HG02938 (cell line): ENCODE results near the gene CFAP299.
"Not testable (repeated sequence)": the region's sequence is repeated elsewhere in the genome, so short reads cannot be mapped to it uniquely, and the experiment has no call there.

Source experiments
- ATAC-seq: cut with Tn5 transposase; IDR thresholded peaks from one replicate; pipeline ENCODE4 v1.9.1; 2021; ENCODE audit warnings: mild to moderate bottlenecking, moderate library complexity; ENCODE audit not compliant: unreplicated experiment

Gene CFAP299

GRCh38 chr4:80586716-80587115 is 251.2 kb downstream of the CFAP299 start:
- ATAC-seq: no peak

- ATAC-seq: no peak
Observed at GRCh38 chr4:80587871-80588385, 252.4 kb downstream of the CFAP299 start.

DNA sequence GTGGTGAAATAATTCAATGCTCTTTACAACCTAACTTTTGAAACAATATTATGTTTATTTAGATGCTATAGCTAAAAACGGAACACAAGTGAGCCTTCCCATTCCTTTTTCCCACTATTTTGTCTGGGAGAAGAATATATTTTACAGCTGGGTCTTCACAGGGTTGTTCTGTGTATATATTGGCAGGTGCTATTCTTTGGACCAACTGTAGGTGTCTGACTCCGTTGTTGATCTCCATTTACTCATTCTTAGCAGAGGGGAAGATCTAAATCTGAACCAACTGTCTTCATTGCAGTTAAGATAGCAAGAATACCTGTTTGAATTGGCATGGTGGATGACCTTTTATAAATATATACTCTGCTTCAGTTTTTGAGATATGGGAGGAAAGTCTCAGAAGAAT is 257.4 kb downstream of the CFAP299 start:
- peak; percentile 81 for ATAC-seq

DNA sequence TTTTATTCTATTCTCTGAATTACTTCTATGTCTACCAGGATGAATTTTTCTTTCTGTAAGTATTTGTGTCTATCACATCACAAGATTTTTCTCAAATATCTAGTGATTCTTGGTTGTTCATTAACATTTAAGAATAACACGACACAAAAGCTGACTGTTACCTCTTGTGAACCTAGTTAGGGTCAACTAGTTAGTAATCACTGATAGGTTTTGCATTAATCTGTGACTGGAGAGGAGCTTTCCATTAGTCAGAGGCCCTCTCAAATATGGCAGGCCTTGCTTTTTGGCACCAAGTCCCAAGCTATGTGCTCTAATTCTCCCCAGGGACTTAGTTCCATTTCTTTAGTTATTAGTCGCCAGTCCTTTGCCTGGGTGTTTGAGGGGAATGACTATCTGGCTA is 259.2 kb downstream of the CFAP299 start:
- ATAC-seq: no peak

DNA sequence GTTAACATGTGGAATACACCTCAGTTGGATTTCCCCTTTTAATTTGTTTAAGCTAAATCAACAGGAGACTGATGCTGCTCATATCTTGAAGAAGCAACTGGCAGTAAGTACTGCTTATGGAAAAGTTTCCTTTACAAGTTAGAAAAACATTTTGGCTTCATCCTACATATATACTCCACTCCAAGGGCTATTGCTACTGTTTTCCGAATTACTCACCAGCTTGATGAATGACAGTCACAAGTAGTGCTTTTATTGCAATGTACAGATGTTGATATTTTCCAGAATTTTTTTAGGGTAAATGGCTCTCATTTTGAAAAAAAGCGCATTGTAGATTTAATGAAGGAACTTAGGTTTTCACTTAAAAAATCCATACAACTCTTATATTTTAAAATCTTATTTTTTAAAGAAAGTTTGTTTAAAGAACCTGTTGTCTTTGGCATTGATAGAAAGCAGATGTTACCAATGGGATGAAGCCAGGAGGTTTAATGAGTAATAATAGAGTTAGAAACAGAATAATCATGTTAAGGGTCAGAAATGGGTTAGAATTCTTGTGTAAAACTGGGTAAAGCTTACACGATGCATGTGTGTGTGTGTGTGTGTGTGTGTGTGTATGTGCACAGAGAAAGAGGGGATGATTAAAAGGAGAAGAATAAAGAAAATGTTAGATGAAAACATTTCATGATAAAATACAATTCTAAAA is 272.9 kb downstream of the CFAP299 start:
- ATAC-seq: no peak

DNA sequence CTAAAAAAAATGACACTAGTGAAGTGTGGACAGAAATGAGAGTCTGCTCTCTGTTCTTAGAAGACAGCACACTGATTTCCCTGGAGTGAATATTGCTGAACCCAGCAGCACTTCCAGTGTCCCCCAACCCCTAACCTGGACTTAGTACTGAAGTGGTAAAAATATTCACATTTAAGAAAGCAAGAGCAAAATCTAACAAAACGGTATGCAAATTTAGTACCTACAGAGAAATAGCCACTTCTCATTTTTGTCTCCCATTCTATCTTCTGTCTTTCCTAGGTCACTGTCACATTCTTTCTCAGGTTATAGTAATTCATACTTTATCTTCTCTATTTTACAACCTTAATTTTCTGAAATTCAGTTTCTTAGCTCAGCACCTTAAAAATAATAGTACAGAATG is 274.7 kb downstream of the CFAP299 start:
- no peak for ATAC-seq

- peak; percentile 85 for ATAC-seq
Observed at GRCh38 chr4:80610845-80611677, 275.5 kb downstream of the CFAP299 start.

DNA sequence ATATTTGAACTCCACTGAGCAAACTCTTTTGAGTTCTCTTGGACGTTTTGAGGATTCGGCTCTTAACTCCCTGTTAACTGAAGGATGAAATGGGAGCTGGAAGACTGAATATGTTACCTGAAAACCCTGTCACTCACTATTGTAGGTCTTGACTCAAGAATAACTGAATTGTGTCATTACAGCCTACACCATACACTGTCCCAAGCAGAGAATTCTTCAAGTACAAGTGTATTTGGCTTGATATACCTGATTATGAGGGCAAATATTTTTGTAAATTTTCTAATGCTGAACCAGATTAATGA is 276.1 kb downstream of the CFAP299 start:
- peak; percentile 17 for ATAC-seq

GRCh38 chr4:80613470-80613869 is 277.9 kb downstream of the CFAP299 start:
- no peak for ATAC-seq

- no peak for ATAC-seq
Observed at GRCh38 chr4:80614319-80614718, 278.8 kb downstream of the CFAP299 start.

- no peak for ATAC-seq
Observed at GRCh38 chr4:80615099-80615498, 279.6 kb downstream of the CFAP299 start.

DNA sequence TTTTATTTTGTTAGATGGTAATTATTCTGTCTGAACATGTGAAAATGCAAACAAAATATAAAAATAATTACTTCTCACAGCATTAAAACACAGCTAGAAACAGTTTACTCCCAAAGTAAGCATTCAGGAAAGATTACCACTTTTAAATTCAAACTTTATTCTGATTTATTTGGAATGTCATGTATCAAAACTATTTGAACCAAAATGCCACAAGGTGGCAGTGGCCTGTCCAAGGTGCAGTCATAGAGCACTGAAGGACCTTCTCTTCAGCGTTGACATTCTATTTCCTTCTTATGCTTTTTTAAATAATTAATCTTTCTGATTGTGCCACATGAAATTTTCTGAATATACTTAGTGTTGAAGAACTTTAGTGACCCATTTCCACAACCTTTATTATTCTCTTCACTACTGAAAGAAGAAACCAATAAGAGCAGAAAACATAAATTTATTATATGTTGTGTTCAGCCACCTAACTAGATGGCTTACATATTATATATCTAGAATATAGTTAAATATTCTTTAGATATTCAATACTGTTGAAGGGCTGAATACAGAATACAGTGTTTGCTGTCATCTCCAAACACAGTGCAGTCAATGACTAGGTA is 283.6 kb downstream of the CFAP299 start:
- ATAC-seq: no peak

- no peak for ATAC-seq
Observed at GRCh38 chr4:80631861-80632260, 296.3 kb downstream of the CFAP299 start.

DNA sequence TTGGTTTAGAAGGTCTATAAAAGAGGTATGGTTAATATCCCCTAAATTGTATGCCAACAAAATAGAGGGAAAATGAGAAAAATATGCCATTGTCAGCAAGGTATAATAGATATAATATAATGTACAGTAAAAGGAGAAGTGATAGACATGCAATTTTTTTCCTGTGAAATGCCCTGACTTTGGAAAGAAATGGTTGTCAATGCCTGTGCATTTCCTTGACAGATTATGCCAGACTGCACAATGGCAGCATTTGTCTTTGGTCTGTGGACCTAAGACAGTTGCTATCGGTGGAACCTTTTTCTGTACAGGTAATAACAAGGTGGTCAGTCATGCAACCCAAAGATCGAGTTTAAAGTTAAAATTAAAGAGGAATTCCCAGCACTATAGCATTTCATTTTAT is 301.7 kb downstream of the CFAP299 start:
- no peak for ATAC-seq

DNA sequence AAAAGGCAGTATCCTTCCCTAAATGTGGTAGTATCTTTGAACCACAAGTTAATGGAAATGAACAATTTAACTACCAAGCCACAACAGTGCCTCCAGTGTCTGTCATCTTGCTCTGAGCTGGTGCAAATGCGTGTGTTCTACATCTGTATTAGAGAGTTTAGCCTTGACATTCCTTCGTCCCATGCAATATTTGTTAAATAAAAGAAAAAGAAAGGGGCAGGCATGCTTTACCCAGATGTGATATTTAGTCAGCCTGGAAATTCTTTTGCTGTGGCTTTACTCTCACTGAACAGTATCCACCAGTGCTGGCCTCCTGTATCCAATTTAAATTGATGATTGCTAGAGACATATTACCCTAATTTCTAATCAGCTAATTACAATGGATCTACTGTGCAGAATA is 310.5 kb downstream of the CFAP299 start:
- ATAC-seq: no peak

- no peak for ATAC-seq
Observed at GRCh38 chr4:80655662-80656061, 320.1 kb downstream of the CFAP299 start.

DNA sequence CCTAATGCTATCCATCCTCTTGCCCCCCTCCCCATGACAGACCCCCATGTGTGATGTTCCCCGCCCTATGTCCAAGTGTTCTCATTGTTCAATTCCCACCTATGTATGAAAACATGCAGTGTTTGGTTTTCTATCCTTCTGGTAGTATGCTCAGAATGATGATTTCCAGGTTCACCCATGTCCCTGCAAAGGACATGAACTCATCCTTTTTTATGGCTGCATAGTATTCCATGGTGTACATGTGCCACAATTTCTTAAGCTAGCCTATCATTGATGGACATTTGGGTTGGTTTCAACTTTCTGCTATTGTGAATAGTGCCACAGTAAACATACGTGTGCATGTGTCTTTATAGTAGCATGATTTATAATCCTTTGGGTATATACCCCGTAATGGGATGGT is 334.6 kb downstream of the CFAP299 start:
- not testable (repeated sequence) for ATAC-seq

DNA sequence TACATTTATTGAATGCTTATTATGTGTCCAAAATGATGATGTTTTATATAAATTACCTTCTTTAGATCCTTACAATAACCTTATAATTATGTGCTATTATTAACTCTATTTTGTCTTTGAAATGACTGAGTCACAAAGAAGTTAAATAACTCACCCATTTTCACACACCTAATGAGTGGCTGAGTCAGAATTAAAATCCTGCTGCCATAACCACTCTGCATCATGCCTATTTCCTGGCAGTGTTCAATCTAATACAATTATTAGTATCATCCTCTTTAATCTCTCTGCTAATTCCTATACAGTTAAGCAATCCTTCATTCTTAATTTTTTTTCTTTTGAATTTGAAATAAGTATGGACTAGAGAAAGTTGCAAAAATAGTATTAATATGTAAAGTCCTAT is 342.9 kb downstream of the CFAP299 start:
- no peak for ATAC-seq

DNA sequence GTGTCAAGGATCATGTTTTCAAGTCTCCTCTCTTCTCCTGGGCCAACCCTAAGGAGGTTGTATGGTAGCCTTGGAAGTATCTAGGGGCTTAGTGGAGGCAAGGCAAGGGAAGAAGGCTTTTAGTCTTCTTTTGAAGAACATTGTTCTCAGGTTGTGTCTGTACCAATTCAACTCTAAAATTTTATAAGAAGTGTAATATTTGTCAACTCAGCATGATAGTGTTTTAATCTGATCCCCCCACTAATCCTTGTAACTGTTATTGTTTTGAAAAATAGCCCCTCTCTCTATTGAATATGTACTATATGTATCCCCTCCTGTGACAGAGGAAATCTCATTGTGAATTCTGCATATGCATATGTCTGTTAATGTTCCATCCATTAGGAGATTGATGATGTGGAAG is 345.4 kb downstream of the CFAP299 start:
- ATAC-seq: no peak

DNA sequence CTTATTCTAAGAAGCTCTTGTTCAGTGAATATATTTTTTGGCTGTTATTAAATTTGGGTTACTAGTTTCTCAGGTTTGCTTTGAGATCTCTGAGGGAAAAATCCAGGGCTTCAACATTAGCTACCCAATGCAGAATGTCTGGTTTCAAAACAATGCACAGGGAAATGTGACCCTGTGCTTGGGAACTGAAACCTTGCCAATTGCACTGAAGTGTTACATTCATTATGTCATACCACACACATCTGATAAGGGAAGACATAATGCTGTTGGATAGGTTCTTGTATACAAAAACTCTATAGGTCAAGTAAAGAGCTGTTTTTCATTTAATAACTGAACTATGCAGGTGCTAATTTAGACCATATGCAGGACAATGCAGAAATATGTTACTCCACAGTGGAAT is 349.7 kb downstream of the CFAP299 start:
- no peak for ATAC-seq

- not testable (repeated sequence) for ATAC-seq
Observed at GRCh38 chr4:80687736-80688135, 352.2 kb downstream of the CFAP299 start.

DNA sequence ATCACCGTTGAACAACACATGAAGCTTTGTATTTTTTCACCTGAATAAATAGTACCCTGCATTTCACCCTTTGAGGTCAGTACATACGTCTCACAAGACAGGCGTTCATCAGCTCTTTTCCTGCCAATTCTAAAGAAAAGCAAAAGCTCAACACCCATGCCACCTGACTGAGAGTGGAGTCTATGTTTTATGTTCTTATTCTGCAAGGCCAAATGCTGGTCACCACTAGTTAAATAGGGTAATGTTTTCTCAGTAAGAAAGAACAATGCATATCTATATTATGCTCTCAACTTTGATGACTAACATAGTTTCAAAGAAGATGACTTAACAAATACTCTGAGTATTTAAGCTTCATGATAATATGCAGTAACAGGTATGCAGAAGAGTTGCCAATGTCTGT is 358.6 kb downstream of the CFAP299 start:
- ATAC-seq: no peak
